GM19438 (cell line): ENCODE data around the gene NEDD9.

Experiments
- ATAC-seq: cut with Tn5 transposase; IDR thresholded peaks from one replicate; pipeline ENCODE4 v1.9.1; 2021; ENCODE audit warnings: low read depth; ENCODE audit not compliant: unreplicated experiment

Gene NEDD9

GRCh38 chr6:11153447-11153846 is 79.0 kb downstream of the NEDD9 start:
- no peak for ATAC-seq

- no peak for ATAC-seq
Observed at GRCh38 chr6:11152581-11152980, 79.9 kb downstream of the NEDD9 start.

GRCh38 chr6:11151488-11151887 is 81.0 kb downstream of the NEDD9 start:
- ATAC-seq, result no peak

DNA sequence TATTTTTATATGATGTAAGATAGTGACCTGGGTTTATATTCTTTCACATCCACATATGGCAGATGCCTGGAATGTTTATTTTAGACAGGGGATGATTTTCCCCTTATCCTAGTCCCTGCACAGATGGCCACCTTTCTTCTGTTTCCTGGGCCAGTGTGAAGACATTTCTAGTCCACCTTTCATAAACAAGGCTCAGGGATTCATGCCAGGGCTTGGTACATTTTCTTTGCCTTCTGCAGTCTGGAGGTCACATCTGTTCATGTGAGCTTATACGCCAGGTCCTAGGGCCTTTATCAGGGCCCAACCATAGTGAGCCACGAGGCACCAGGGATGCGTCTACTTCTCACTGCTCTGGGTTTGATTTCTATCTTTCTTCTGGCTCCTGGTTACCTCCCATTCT is 82.9 kb downstream of the NEDD9 start:
- no peak for ATAC-seq

DNA sequence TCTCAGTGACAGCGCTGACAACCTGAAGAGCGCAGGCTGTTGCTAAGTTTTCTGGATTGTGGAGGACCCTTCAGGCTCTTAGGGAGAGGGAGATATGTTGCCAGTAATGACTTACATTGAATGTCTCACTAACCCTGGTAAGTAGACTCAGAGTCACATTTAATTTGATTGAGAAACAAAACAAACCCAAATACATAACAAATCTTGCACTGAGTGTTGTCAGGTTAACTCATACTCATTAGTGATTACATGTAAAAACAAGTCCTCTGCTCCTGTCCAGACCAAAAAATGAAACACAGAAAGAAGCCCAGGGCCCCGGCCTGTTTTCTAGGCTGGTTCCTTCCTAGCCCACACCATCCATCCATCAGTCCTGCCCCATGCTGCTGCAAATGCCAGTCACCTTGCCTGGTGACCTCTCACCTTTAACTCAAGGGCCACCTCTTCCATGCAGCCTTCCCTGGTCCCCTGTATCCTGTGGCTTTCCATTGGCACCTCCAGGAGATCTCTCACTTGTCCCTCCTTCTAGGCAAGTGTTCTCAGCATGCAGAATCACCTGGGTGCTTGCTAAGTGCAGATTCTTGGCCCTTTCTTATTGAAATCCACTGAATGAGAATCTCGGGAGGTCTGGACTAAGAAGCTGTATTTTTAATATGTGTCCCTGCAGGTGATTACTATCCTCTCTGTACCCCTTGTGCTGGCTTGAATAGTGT is 86.2 kb downstream of the NEDD9 start:
- ATAC-seq, result no peak

- peak; percentile 82 for ATAC-seq
Observed at GRCh38 chr6:11144393-11144851, 88.0 kb downstream of the NEDD9 start.

GRCh38 chr6:11143394-11144371 is 88.8 kb downstream of the NEDD9 start:
- ATAC-seq, result no peak

- no peak for ATAC-seq
Observed at GRCh38 chr6:11142296-11143027, 90.0 kb downstream of the NEDD9 start.

- ATAC-seq, result no peak
Observed at GRCh38 chr6:11141295-11141694, 91.2 kb downstream of the NEDD9 start.

- ATAC-seq, result no peak
Observed at GRCh38 chr6:11140056-11140455, 92.4 kb downstream of the NEDD9 start.

GRCh38 chr6:11139051-11139960 is 93.2 kb downstream of the NEDD9 start:
- ATAC-seq, result no peak

DNA sequence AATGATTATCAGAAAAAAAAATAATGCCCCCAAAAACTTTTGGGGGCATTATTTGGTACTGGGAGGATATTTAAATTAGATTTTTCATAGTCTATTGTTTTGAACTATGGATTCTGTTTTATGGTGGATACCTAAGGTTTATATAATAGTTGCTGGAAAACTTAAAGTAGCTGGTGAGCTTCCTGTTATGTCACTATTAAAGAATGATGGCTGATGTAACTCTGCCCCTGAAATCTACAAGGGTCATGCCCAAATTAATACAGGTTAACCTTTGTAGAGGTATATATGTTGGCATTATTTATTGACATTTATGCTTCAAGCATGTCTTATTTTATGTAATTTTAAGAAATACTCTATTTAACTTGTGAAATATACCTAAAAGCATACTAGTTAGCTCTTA is 95.7 kb downstream of the NEDD9 start:
- no peak for ATAC-seq
